Smooth muscle cell (in vitro differentiated cells): Measurements from ENCODE around the gene RBM17. TPM values are rescaled to one million over a fixed set of nuclear protein-coding genes. Genes with fewer than 3 reads are reported as not detected.

Experiments used
- DNase-seq: peaks from one replicate; lab custom pipeline; 2025; ENCODE audit not compliant: unreplicated experiment; lab: John Stamatoyannopoulos, UW
- H2AFZ ChIP-seq: fragments of 200-600 bp; sonication (generic); 2 replicates; pipeline ENCODE4 v1.6.0; 2016; ENCODE audit warnings: antibody characterized with exemption, low read depth, mild to moderate bottlenecking
- H3F3A ChIP-seq: fragments of 200-600 bp; sonication (generic); 2 replicates; pipeline ENCODE4 v1.6.0; 2017; ENCODE audit warnings: antibody characterized with exemption, low read depth
- H3K27ac ChIP-seq: fragments of 200-600 bp; sonication (generic); 2 replicates; pipeline ENCODE4 v1.5.1; 2016; ENCODE audit warnings: low read depth, mild to moderate bottlenecking
- H3K27me3 ChIP-seq: fragments of 200-600 bp; sonication (generic); 2 replicates; pipeline ENCODE4 v1.6.1; 2016; ENCODE audit warnings: low read depth, mild to moderate bottlenecking
- H3K36me3 ChIP-seq: fragments of 200-600 bp; sonication (generic); 2 replicates; pipeline ENCODE4 v1.5.1; 2016; ENCODE audit warnings: low read depth
- H3K4me1 ChIP-seq: fragments of 200-600 bp; sonication (generic); 2 replicates; pipeline ENCODE4 v1.5.1; 2016; ENCODE audit warnings: low read depth
- H3K4me2 ChIP-seq: fragments of 200-600 bp; sonication (generic); 2 replicates; pipeline ENCODE4 v1.6.0; 2016; ENCODE audit warnings: mild to moderate bottlenecking
- H3K4me3 ChIP-seq: fragments of 200-600 bp; sonication (generic); 2 replicates; pipeline ENCODE4 v1.5.1; 2016; ENCODE audit warnings: mild to moderate bottlenecking
- H3K79me2 ChIP-seq: fragments of 200-600 bp; sonication (generic); 2 replicates; pipeline ENCODE4 v1.6.0; 2016; ENCODE audit warnings: low read depth, mild to moderate bottlenecking
- H3K9ac ChIP-seq: fragments of 200-600 bp; sonication (generic); 2 replicates; pipeline ENCODE4 v1.6.0; 2016; ENCODE audit warnings: low read depth
- H3K9me3 ChIP-seq: fragments of 200-600 bp; sonication (generic); replicated peaks from 2 replicates; pipeline ENCODE4 v1.5.1; 2016; ENCODE audit warnings: low read depth
- H4K20me1 ChIP-seq: fragments of 200-600 bp; sonication (generic); 2 replicates; pipeline ENCODE4 v1.6.0; 2016; ENCODE audit warnings: low read depth
- CTCF ChIP-seq: fragments of 200-600 bp; sonication (generic); IDR thresholded peaks from 2 replicates; pipeline ENCODE4 v1.5.1; 2017; ENCODE audit warnings: borderline replicate concordance, mild to moderate bottlenecking, antibody characterized with exemption; ENCODE audit not compliant: insufficient read depth, poor library complexity, severe bottlenecking
- WGBS: methylation state at CpG from one replicate; pipeline ENCODE4 v1.1.7; 2016; ENCODE audit warnings: low lambda C conversion rate; 5-methylcytosine and 5-hydroxymethylcytosine counted together
- polyA plus RNA-seq: library from polyadenylated mRNA; unstranded; fragments of >200 nt; fragmentation: Nextera tagmentation; extraction: Ambion mirVana; gene quantifications from 2 replicates; pipeline ENCODE4 v1.2.1, GENCODE V29; 2016
- total RNA-seq: library from RNA; depleted of rRNA; stranded (reverse); fragments of >200 nt; gene quantifications from 2 replicates; pipeline ENCODE4 v1.2.3, GENCODE V29; 2014

Gene RBM17
- total and polyA plus RNA-seq, 2 experiments from 2014 or later, result 20.0 to 68.3 TPM

GRCh38 chr10:6133331-6134098, 44.7 kb downstream of the RBM17 start:
- H3K36me3 ChIP-seq, result no peaks in the 10 kb centered on the region
- no peak overlapping the region for H3K4me3 ChIP-seq
- H3K9ac ChIP-seq, result no peak overlapping the region
- peaks cover 10% of the 10 kb centered on the region for H3K4me1 ChIP-seq
- DNase-seq, result no peak
- no peak overlapping the region for H2AFZ ChIP-seq
- no peak for TF ChIP-seq CTCF
- no peaks in the 10 kb centered on the region for H3K27me3 ChIP-seq
- no peaks in the 10 kb centered on the region for H3K9me3 ChIP-seq
- H3K27ac ChIP-seq, result no peak overlapping the region
- peaks cover under 1% of the 10 kb centered on the region for H3F3A ChIP-seq
- no peak overlapping the region for H3K4me2 ChIP-seq
- H4K20me1 ChIP-seq, result no peaks in the 10 kb centered on the region
- 86% methylated on average over 22 of the region's 22 CpGs for WGBS
- H3K79me2 ChIP-seq, result no peaks in the 10 kb centered on the region

GRCh38 chr10:6134099-6134823, 45.4 kb downstream of the RBM17 start:
- H3K4me3 ChIP-seq, result no peak overlapping the region
- no peak for TF ChIP-seq CTCF
- H3K27ac ChIP-seq, result no peak overlapping the region
- no peaks in the 10 kb centered on the region for H3K79me2 ChIP-seq
- 97% methylated on average over 18 of the region's 18 CpGs for WGBS
- H3K9me3 ChIP-seq, result no peaks in the 10 kb centered on the region
- no peak overlapping the region for H3K4me2 ChIP-seq
- H3F3A ChIP-seq, result no peaks in the 10 kb centered on the region
- no peak overlapping the region for H2AFZ ChIP-seq
- no peaks in the 10 kb centered on the region for H4K20me1 ChIP-seq
- H3K4me1 ChIP-seq, result peaks cover 6% of the 10 kb centered on the region
- H3K9ac ChIP-seq, result no peak overlapping the region
- H3K36me3 ChIP-seq, result no peaks in the 10 kb centered on the region
- H3K27me3 ChIP-seq, result no peaks in the 10 kb centered on the region
- no peak for DNase-seq

- peaks cover 6% of the 10 kb centered on the region for H3K4me1 ChIP-seq
Observed at GRCh38 chr10:6135039-6135438, 46.2 kb downstream of the RBM17 start.

More at GRCh38 chr10:6135039-6135438, 46.2 kb downstream of the RBM17 start:
- no peak for DNase-seq
- Histone ChIP-seq H3K4me2 (no peak overlapping the region), H3K4me3 (no peak overlapping the region), H3K79me2 (no peaks in the 10 kb centered on the region), H3K27me3 (no peaks in the 10 kb centered on the region), H2AFZ (no peak overlapping the region), H4K20me1 (no peaks in the 10 kb centered on the region), H3K36me3 (no peaks in the 10 kb centered on the region), H3F3A (no peaks in the 10 kb centered on the region), H3K9ac (no peak overlapping the region), H3K27ac (no peak overlapping the region), H3K9me3 (no peaks in the 10 kb centered on the region)
- no peak for TF ChIP-seq CTCF
- WGBS, result 81% methylated on average over 6 of the region's 6 CpGs
